Measurements from ENCODE around the gene GRIK3.
"Not testable (repeated sequence)": the region's sequence is repeated elsewhere in the genome, so short reads cannot be mapped to it uniquely, and the experiment has no call there.

The GRIK3 gene

GRCh38 chr1:36909359-36909758 is 125.0 kb downstream of the GRIK3 start:
- not testable (repeated sequence) for DNase-seq (ENCODE audit: low spot score)

GRCh38 chr1:36908096-36908495 is 126.2 kb downstream of the GRIK3 start:
- DNase-seq (ENCODE audit: low spot score), result no peak

- DNase-seq (ENCODE audit: low spot score), result no peak
Measured at GRCh38 chr1:36906555-36906954, 127.8 kb downstream of the GRIK3 start.

GRCh38 chr1:36905941-36906340 is 128.4 kb downstream of the GRIK3 start:
- DNase-seq (ENCODE audit: low spot score), result no peak

- DNase-seq (ENCODE audit: low spot score), result no peak
Measured at GRCh38 chr1:36900128-36900527, 134.2 kb downstream of the GRIK3 start.

GRCh38 chr1:36897813-36898212 is 136.5 kb downstream of the GRIK3 start:
- DNase-seq (ENCODE audit: low spot score), result not testable (repeated sequence)

- no peak for DNase-seq (ENCODE audit: low spot score)
Measured at GRCh38 chr1:36894824-36895223, 139.5 kb downstream of the GRIK3 start.

GRCh38 chr1:36890776-36891175 is 143.5 kb downstream of the GRIK3 start:
- DNase-seq (ENCODE audit: low spot score), result no peak

- no peak for DNase-seq (ENCODE audit: low spot score)
Measured at GRCh38 chr1:36889478-36890226, 144.7 kb downstream of the GRIK3 start.

- no peak for DNase-seq (ENCODE audit: low spot score)
Measured at GRCh38 chr1:36888811-36889477, 145.4 kb downstream of the GRIK3 start.

- no peak for DNase-seq (ENCODE audit: low spot score)
Measured at GRCh38 chr1:36885540-36886357, 148.6 kb downstream of the GRIK3 start.

GRCh38 chr1:36884801-36885200 is 149.5 kb downstream of the GRIK3 start:
- no peak for DNase-seq (ENCODE audit: low spot score)

GRCh38 chr1:36884029-36884701 is 150.2 kb downstream of the GRIK3 start:
- DNase-seq (ENCODE audit: low spot score), result no peak

- no peak for DNase-seq (ENCODE audit: low spot score)
Measured at GRCh38 chr1:36883315-36883949, 150.9 kb downstream of the GRIK3 start.

- DNase-seq (ENCODE audit: low spot score), result no peak
Measured at GRCh38 chr1:36882536-36883285, 151.6 kb downstream of the GRIK3 start.

GRCh38 chr1:36881541-36881940 is 152.8 kb downstream of the GRIK3 start:
- no peak for DNase-seq (ENCODE audit: low spot score)

- no peak for DNase-seq (ENCODE audit: low spot score)
Measured at GRCh38 chr1:36881068-36881405, 153.3 kb downstream of the GRIK3 start.

GRCh38 chr1:36880155-36881067 is 153.9 kb downstream of the GRIK3 start:
- no peak for DNase-seq (ENCODE audit: low spot score)

GRCh38 chr1:36879613-36880012 is 154.7 kb downstream of the GRIK3 start:
- no peak for DNase-seq (ENCODE audit: low spot score)

GRCh38 chr1:36876990-36877389 is 157.3 kb downstream of the GRIK3 start:
- DNase-seq (ENCODE audit: low spot score), result no peak

Data from LoVo (cell line).